Stimulated activated CD4-positive, alpha-beta T cell treated with anti-CD3 and anti-CD28 coated beads, Interleukin-2, amount 100 ng/mL, for 4 hours (primary cell): Measurements from ENCODE around the gene VIPR2.
"Not testable (repeated sequence)": the region's sequence is repeated elsewhere in the genome, so short reads cannot be mapped to it uniquely, and the experiment has no call there.

Experiments
- DNase-seq: peaks from one replicate; pipeline ENCODE4 v3.0.0-alpha.2; 2020; ENCODE audit warnings: low read depth

Gene VIPR2

GRCh38 chr7:159091480-159092475 lies 52.9 kb downstream of the VIPR2 start:
- DNase-seq = no peak

GRCh38 chr7:159091041-159091440 lies 53.6 kb downstream of the VIPR2 start:
- no peak for DNase-seq

GRCh38 chr7:159088016-159088865 lies 56.4 kb downstream of the VIPR2 start:
- no peak for DNase-seq

- DNase-seq = no peak
These were observed 58.3 kb downstream of the VIPR2 start for GRCh38 chr7:159086301-159086925.

- DNase-seq = no peak
These were observed 60.4 kb downstream of the VIPR2 start for GRCh38 chr7:159084069-159084801.

GRCh38 chr7:159083698-159084068 lies 61.0 kb downstream of the VIPR2 start:
- no peak for DNase-seq

- no peak for DNase-seq
These were observed 61.5 kb downstream of the VIPR2 start for GRCh38 chr7:159083001-159083697.

GRCh38 chr7:159082075-159082474 lies 62.6 kb downstream of the VIPR2 start:
- DNase-seq = not testable (repeated sequence)

GRCh38 chr7:159078911-159079270 lies 65.8 kb downstream of the VIPR2 start:
- DNase-seq = no peak

- DNase-seq = no peak
These were observed 66.3 kb downstream of the VIPR2 start for GRCh38 chr7:159078193-159078910.

GRCh38 chr7:159076333-159076732 lies 68.3 kb downstream of the VIPR2 start:
- no peak for DNase-seq

GRCh38 chr7:159075563-159076238 lies 69.0 kb downstream of the VIPR2 start:
- no peak for DNase-seq

GRCh38 chr7:159071260-159071659 lies 73.4 kb downstream of the VIPR2 start:
- no peak for DNase-seq

GRCh38 chr7:159070431-159071148 lies 74.1 kb downstream of the VIPR2 start:
- DNase-seq = peak; percentile 4

- DNase-seq = no peak
These were observed 75.7 kb downstream of the VIPR2 start for GRCh38 chr7:159068893-159069448.

GRCh38 chr7:159068488-159068811 lies 76.2 kb downstream of the VIPR2 start:
- no peak for DNase-seq

GRCh38 chr7:159067576-159068487 lies 76.8 kb downstream of the VIPR2 start:
- DNase-seq = no peak
